Thoracic aorta (tissue), 2 donors: Measurements from ENCODE around the gene PRR19. TPM values are rescaled to one million over a fixed set of nuclear protein-coding genes. Genes with fewer than 3 reads are reported as not detected.

ENCODE experiments used
- ATAC-seq: fragments of 150-250 bp; one replicate; pipeline ENCODE4 v1.8.0; 2017; ENCODE audit warnings: low read depth; ENCODE audit not compliant: insufficient number of reproducible peaks, low FRiP score
- DNase-seq: peaks from one replicate; pipeline ENCODE4 v3.0.0-alpha.2; 2020; ENCODE audit warnings: low spot score
- H3K27ac ChIP-seq, 2 donors: fragments of 200-600 bp; sonication (generic); 1 replicate in 1 of 2; 2 replicates in 1 of 2; pipeline ENCODE4 v1.5.1; 2016; ENCODE audit warnings: mild to moderate bottlenecking in 2 of 2, moderate library complexity in 2 of 2
- H3K27me3 ChIP-seq: fragments of 200-600 bp; sonication (generic); replicated peaks from 2 replicates; pipeline ENCODE4 v1.6.0; 2016; ENCODE audit warnings: mild to moderate bottlenecking; ENCODE audit not compliant: insufficient read depth
- H3K36me3 ChIP-seq: fragments of 200-600 bp; sonication (generic); one replicate; pipeline ENCODE4 v1.5.1; 2016
- H3K4me1 ChIP-seq, 2 donors: fragments of 200-600 bp; sonication (generic); 1 replicate in 1 of 2; 2 replicates in 1 of 2; pipeline versions ENCODE4 v1.5.1 to v1.6.0; 2016; ENCODE audit warnings: low read depth in 2 of 2, mild to moderate bottlenecking in 1 of 2; ENCODE audit not compliant: control insufficient read depth in 1 of 2
- H3K4me3 ChIP-seq: fragments of 200-600 bp; sonication (generic); 2 replicates; pipeline ENCODE4 v1.5.1; 2016; ENCODE audit warnings: mild to moderate bottlenecking
- H3K9me3 ChIP-seq: fragments of 200-600 bp; sonication (generic); 2 replicates; pipeline ENCODE4 v1.5.1; 2016
- total RNA-seq, 2 donors: library from RNA; depleted of rRNA; stranded (reverse); fragments of >200 nt; gene quantifications; one replicate each; pipeline versions ENCODE4 v1.1.0 to v1.2.3, GENCODE V29; 2016
- TF ChIP-seq, protein P1 (sequence below): fragments of 200-600 bp; sonication (generic); IDR thresholded peaks from one replicate; pipeline ENCODE4 v1.5.1; 2019; ENCODE audit warnings: antibody characterized with exemption

Gene PRR19
- total RNA-seq, 2 donors from 2014 or later = not detected

- H3K9me3 ChIP-seq = no peaks in the 10 kb centered on the region
- ATAC-seq (no peak), DNase-seq (no peak)
- peaks cover 0 to 15% of the 10 kb centered on the region in 2 donors for H3K4me1 ChIP-seq
- peaks cover 23% of the 10 kb centered on the region for H3K36me3 ChIP-seq
- no peaks in the 10 kb centered on the region for H3K27me3 ChIP-seq
- no peak overlapping the region for H3K4me3 ChIP-seq
- TF ChIP-seq, protein P1, sequence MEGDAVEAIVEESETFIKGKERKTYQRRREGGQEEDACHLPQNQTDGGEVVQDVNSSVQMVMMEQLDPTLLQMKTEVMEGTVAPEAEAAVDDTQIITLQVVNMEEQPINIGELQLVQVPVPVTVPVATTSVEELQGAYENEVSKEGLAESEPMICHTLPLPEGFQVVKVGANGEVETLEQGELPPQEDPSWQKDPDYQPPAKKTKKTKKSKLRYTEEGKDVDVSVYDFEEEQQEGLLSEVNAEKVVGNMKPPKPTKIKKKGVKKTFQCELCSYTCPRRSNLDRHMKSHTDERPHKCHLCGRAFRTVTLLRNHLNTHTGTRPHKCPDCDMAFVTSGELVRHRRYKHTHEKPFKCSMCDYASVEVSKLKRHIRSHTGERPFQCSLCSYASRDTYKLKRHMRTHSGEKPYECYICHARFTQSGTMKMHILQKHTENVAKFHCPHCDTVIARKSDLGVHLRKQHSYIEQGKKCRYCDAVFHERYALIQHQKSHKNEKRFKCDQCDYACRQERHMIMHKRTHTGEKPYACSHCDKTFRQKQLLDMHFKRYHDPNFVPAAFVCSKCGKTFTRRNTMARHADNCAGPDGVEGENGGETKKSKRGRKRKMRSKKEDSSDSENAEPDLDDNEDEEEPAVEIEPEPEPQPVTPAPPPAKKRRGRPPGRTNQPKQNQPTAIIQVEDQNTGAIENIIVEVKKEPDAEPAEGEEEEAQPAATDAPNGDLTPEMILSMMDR = no peak
- no peak overlapping the region for H3K27ac ChIP-seq
These were observed 55.4 kb downstream of the PRR19 start for GRCh38 chr19:42357290-42357689.

Other genes with a start within 250 kb of the PRR19 start
- 10 to 100 TPM; 22.3 to 24.8 TPM for gene GRIK5, start 231.9 kb upstream of the PRR19 start, total RNA-seq
- 10 to 100 TPM; 20.4 to 24.2 TPM for gene ZNF574, start 226.0 kb upstream of the PRR19 start, total RNA-seq
- 1 to 10 TPM in 1 of 2 donors, under 1 TPM in 1; 0.85 to 5.8 TPM for gene POU2F2, start 169.7 kb upstream of the PRR19 start, total RNA-seq
- gene DEDD2, start 84.5 kb upstream of the PRR19 start, total RNA-seq = 10 to 100 TPM; 21.7 to 33.2 TPM
- gene ZNF526, start 81.8 kb upstream of the PRR19 start, total RNA-seq = 10 to 100 TPM in 1 of 2 donors, 1 to 10 TPM in 1; 7.9 to 10.3 TPM
- gene GSK3A, start 59.5 kb upstream of the PRR19 start, total RNA-seq = 10 to 100 TPM; 23.7 to 26.9 TPM
- gene ERF, start 47.0 kb upstream of the PRR19 start, total RNA-seq = 10 to 100 TPM; 46.6 to 49.8 TPM
- 100 to 1,000 TPM in 1 of 2 donors, 10 to 100 TPM in 1; 57.1 to 112 TPM for gene CIC, start 32.9 kb upstream of the PRR19 start, total RNA-seq
- gene PAFAH1B3, start 492 bp downstream of the PRR19 start, total RNA-seq = 1 to 10 TPM in 1 of 2 donors, not detected in 1; 1.8 TPM
- not detected for gene TMEM145, start 11.2 kb downstream of the PRR19 start, total RNA-seq
- gene MEGF8, start 23.5 kb downstream of the PRR19 start, total RNA-seq = 10 to 100 TPM; 19.5 to 24.4 TPM
- not detected for gene CNFN, start 88.2 kb downstream of the PRR19 start, total RNA-seq
- gene LIPE, start 125.3 kb downstream of the PRR19 start, total RNA-seq = 1 to 10 TPM; 4.5 to 7.3 TPM
- gene CXCL17, start 140.8 kb downstream of the PRR19 start, total RNA-seq = 1 to 10 TPM in 1 of 2 donors, not detected in 1; 1.6 TPM
- gene CEACAM1, start 226.3 kb downstream of the PRR19 start, total RNA-seq = 1 to 10 TPM; 2.2 to 4.6 TPM